Parathyroid adenoma (tissue), 2 donors: Measurements from ENCODE around the gene ZNF12.

Source experiments
- H2AFZ ChIP-seq: fragments of 300-600 bp; sonication (generic); one replicate; pipeline ENCODE4 v1.7.0; 2017; ENCODE audit warnings: antibody characterized with exemption, mild to moderate bottlenecking
- H3K27ac ChIP-seq: fragments of 300-600 bp; sonication (generic); one replicate; pipeline ENCODE4 v1.7.0; 2017
- H3K27me3 ChIP-seq: fragments of 300-600 bp; sonication (generic); one replicate; pipeline ENCODE4 v1.7.0; 2017; ENCODE audit warnings: low read length; ENCODE audit not compliant: control insufficient read depth, insufficient read depth
- H3K36me3 ChIP-seq: fragments of 300-600 bp; sonication (generic); one replicate; pipeline ENCODE4 v1.7.0; 2017; ENCODE audit warnings: low read length; ENCODE audit not compliant: control insufficient read depth, insufficient read depth
- H3K4me1 ChIP-seq: fragments of 300-600 bp; sonication (generic); one replicate; pipeline ENCODE4 v1.7.0; 2017; ENCODE audit warnings: control low read depth
- H3K4me2 ChIP-seq: fragments of 300-600 bp; sonication (generic); one replicate; pipeline ENCODE4 v1.7.0; 2017; ENCODE audit warnings: low read length
- H3K4me3 ChIP-seq: fragments of 300-600 bp; sonication (generic); one replicate; pipeline ENCODE4 v1.7.0; 2017; ENCODE audit warnings: low read depth, low read length
- H3K79me2 ChIP-seq: fragments of 300-600 bp; sonication (generic); one replicate; pipeline ENCODE4 v1.7.0; 2017; ENCODE audit warnings: control low read depth
- H3K9ac ChIP-seq: fragments of 300-600 bp; sonication (generic); one replicate; pipeline ENCODE4 v1.7.0; 2017; ENCODE audit warnings: mild to moderate bottlenecking
- H3K9me3 ChIP-seq: fragments of 300-600 bp; sonication (generic); one replicate; pipeline ENCODE4 v1.7.0; 2017; ENCODE audit warnings: low read length; ENCODE audit not compliant: control insufficient read depth
- TF ChIP-seq, protein P1 (sequence below): fragments of 300-600 bp; sonication (generic); IDR thresholded peaks from one replicate; pipeline ENCODE4 v1.7.0; 2017; ENCODE audit warnings: antibody characterized with exemption, mild to moderate bottlenecking
- donor health status: primary hyperparathyroidism.

ZNF12 gene

DNA sequence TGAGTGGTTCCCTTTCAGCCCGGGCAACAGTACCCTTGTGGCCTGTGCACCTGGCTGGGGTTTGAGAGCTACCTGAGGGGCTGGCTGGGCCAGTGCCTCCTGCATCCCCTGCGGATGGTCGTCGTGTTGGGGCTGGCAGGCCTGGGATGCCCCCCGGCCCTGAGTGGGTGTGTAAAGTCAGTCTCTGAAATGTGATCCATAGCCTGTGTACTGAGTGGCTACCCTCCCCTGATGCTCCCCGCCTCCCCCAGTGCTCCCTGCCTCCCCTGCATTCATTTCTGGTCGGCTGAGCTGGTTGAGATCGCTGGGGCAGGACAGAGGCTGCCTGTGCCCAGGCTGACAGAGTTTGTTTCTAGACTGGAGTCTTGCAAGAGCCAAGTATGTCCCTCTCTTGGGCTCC, 60.3 kb downstream of the ZNF12 start:
- H3K79me2 ChIP-seq = peaks cover 5% of the 10 kb centered on the region
- no peaks in the 10 kb centered on the region for H3K36me3 ChIP-seq
- no peak overlapping the region for H2AFZ ChIP-seq
- no peaks in the 10 kb centered on the region for H3K9me3 ChIP-seq
- H3K4me2 ChIP-seq = no peak overlapping the region
- H3K27ac ChIP-seq = no peak overlapping the region
- TF ChIP-seq, protein P1, sequence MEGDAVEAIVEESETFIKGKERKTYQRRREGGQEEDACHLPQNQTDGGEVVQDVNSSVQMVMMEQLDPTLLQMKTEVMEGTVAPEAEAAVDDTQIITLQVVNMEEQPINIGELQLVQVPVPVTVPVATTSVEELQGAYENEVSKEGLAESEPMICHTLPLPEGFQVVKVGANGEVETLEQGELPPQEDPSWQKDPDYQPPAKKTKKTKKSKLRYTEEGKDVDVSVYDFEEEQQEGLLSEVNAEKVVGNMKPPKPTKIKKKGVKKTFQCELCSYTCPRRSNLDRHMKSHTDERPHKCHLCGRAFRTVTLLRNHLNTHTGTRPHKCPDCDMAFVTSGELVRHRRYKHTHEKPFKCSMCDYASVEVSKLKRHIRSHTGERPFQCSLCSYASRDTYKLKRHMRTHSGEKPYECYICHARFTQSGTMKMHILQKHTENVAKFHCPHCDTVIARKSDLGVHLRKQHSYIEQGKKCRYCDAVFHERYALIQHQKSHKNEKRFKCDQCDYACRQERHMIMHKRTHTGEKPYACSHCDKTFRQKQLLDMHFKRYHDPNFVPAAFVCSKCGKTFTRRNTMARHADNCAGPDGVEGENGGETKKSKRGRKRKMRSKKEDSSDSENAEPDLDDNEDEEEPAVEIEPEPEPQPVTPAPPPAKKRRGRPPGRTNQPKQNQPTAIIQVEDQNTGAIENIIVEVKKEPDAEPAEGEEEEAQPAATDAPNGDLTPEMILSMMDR = no peak
- no peak overlapping the region for H3K9ac ChIP-seq
- no peaks in the 10 kb centered on the region for H3K4me1 ChIP-seq
- no peak overlapping the region for H3K4me3 ChIP-seq
- H3K27me3 ChIP-seq = no peaks in the 10 kb centered on the region

DNA sequence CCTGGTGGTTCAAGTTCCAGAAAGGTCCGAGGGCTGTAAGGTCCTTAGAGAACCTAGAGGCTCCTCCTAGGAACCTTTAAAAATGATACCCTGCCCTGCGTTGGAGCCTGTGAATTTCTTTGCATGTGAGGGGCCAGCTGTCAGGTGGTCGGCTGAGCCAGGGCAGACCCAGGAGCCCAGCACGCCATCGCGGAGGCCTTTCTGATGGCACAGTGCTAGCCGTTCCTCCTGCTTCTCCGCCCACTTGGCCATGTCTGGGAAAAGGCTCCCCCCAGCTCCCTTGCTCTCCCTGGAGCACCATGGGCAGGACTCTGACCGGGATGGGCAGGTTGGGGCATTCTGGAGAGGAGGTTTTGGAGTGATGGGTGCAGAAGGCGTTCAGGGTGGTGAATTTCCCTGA, 62.0 kb downstream of the ZNF12 start:
- H3K9me3 ChIP-seq = no peaks in the 10 kb centered on the region
- no peak overlapping the region for H3K4me3 ChIP-seq
- H2AFZ ChIP-seq = no peak overlapping the region
- no peaks in the 10 kb centered on the region for H3K36me3 ChIP-seq
- H3K27me3 ChIP-seq = no peaks in the 10 kb centered on the region
- H3K9ac ChIP-seq = no peak overlapping the region
- no peak overlapping the region for H3K27ac ChIP-seq
- TF ChIP-seq, protein P1 = no peak
- H3K4me2 ChIP-seq = no peak overlapping the region
- peaks cover 5% of the 10 kb centered on the region for H3K79me2 ChIP-seq
- peaks cover 4% of the 10 kb centered on the region for H3K4me1 ChIP-seq

DNA sequence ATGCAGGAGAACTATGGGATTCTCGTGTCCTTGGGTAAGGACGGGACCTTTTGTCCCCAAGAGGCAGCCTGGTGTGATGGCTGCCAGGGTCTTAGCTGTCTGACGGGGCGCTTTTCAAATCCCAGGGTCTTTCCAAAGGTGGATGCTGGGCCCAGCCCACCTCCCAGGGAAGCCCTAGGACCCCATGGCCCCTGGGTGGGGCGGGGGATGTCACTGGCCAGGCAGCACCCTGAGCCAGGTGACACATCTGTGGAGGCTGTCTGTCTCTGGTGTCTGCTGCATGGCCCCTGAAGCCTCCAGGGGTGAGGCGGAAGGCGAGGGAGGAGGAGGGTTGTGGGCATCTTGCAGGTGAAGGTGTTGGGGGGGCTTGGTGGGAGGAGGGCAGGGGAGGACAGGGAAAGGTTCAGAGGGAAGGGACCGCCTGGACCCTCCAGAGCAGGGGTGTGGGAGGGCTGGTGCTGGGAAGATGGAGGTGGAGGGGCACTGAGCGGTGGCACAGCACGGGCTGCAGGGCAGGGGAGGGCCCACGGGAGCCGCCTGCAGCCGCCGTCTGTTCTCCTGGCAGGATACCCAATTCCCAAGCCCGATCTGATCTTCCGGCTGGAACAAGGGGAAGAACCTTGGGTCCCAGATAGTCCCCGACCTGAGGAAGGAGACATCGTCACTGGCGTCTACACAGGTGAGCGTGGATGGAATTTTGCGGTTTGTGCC, 62.7 kb downstream of the ZNF12 start:
- Histone ChIP-seq H3K9ac (no peak overlapping the region), H3K27me3 (no peaks in the 10 kb centered on the region), H3K4me1 (peaks cover 4% of the 10 kb centered on the region), H2AFZ (no peak overlapping the region), H3K79me2 (peaks cover 5% of the 10 kb centered on the region), H3K36me3 (no peaks in the 10 kb centered on the region), H3K27ac (no peak overlapping the region), H3K4me3 (no peak overlapping the region), H3K9me3 (no peaks in the 10 kb centered on the region), H3K4me2 (no peak overlapping the region)
- TF ChIP-seq, protein P1 = no peak

DNA sequence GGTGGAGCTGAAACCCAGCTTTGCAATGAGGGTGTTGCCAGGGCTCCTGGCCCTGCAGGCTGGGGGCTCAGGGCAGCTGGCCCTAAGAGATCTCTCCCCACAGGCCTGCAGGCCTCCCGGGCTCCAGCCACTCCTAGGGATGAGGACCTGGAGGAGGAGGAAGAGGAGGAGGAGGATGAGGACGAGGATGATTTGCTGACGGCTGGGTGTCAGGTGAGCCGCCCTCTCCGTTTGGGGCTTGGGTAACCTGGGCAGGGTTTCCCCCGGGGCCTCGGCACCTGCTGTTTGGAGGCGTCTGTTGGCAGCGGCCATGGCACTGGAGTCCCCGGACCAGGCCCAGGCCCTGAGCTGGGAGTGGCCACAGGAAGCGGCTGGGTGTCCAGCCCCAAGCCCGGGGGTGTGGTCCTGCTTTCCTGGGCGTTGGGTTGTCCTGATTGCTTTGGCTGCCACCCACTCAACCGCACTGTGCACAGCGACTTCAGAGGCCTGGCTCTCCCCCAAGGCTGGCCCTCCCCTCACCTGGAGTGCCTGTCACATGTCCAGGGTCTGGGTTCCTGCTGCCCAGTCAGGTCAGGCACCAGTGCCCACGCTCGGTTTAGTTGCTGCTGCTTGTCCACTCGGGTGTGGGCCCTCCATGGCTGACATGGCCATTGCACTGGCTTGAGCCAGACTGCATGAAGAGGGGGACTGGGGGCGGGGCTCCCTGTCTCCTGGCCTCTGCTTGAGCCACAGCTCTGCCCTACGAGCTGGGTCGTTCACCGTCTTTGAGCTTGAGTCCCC, 63.7 kb downstream of the ZNF12 start:
- no peak overlapping the region for H3K27ac ChIP-seq
- no peak overlapping the region for H3K9ac ChIP-seq
- H3K4me2 ChIP-seq = no peak overlapping the region
- peaks cover 8% of the 10 kb centered on the region for H3K4me1 ChIP-seq
- no peak overlapping the region for H2AFZ ChIP-seq
- no peak overlapping the region for H3K4me3 ChIP-seq
- no peaks in the 10 kb centered on the region for H3K27me3 ChIP-seq
- H3K79me2 ChIP-seq = peaks cover 5% of the 10 kb centered on the region
- H3K36me3 ChIP-seq = no peaks in the 10 kb centered on the region
- TF ChIP-seq, protein P1 = no peak
- H3K9me3 ChIP-seq = no peaks in the 10 kb centered on the region
